Caco-2 (cell line): ENCODE results near the gene ANKMY1. TPM values are rescaled to one million over a fixed set of nuclear protein-coding genes. Genes with fewer than 3 reads are reported as not detected.

Experiments
- BruUV-seq: library from RNA; stranded (reverse); fragments of 400-500 nt; replicated peaks from 2 replicates; lab custom pipeline; 2021; lab: Mats Ljungman, UMichigan
- CTCF ChIA-PET: fragments of 300-600 bp; sonication (Branson Sonifier 250); formaldehyde crosslinking; loops from one replicate; lab custom pipeline; 2022; ENCODE audit warnings: antibody characterized with exemption; lab: Charles Lee
- POLR2A ChIA-PET: fragments of 300-600 bp; sonication (Branson Sonifier 250); formaldehyde crosslinking; loops from one replicate; lab custom pipeline; 2022; ENCODE audit warnings: antibody characterized with exemption; lab: Charles Lee
- DNase-seq, 2 experiments: peaks; one replicate each; pipeline versions ENCODE4 v3.0.0 to v3.0.0-alpha.2; 2020 to 2022
- H3K27me3 ChIP-seq: replicated peaks from 2 replicates; pipeline ENCODE4 v1.6.0; 2011; ENCODE audit warnings: low read length; ENCODE audit not compliant: control insufficient read depth, insufficient read depth
- H3K36me3 ChIP-seq: 2 replicates; pipeline ENCODE4 v1.5.1; 2011; ENCODE audit warnings: low read length; ENCODE audit not compliant: control insufficient read depth, insufficient read depth
- H3K4me1 ChIP-seq: fragments of 250-450 bp; sonication (Bioruptor Pico); 2 replicates; pipeline ENCODE4 v1.5.1; 2020; ENCODE audit warnings: mild to moderate bottlenecking
- H3K4me3 ChIP-seq: 2 replicates; pipeline ENCODE4 v1.5.1; 2011; ENCODE audit warnings: low read depth, mild to moderate bottlenecking, control low read depth, low read length
- H3K9me3 ChIP-seq: fragments of 250-450 bp; sonication (Bioruptor Pico); 2 replicates; pipeline ENCODE4 v1.5.1; 2020; ENCODE audit warnings: mild to moderate bottlenecking, moderate library complexity
- H3K27ac Mint-ChIP-seq: one replicate; pipeline ENCODE4 v1.8.0; 2022; ENCODE audit warnings: mixed read lengths; ENCODE audit not compliant: unreplicated experiment
- H3K27me3 Mint-ChIP-seq: one replicate; pipeline ENCODE4 v1.8.0; 2022; ENCODE audit warnings: mixed read lengths; ENCODE audit not compliant: insufficient read depth, unreplicated experiment
- H3K36me3 Mint-ChIP-seq: one replicate; pipeline ENCODE4 v1.8.0; 2022; ENCODE audit warnings: mild to moderate bottlenecking, mixed read lengths; ENCODE audit not compliant: insufficient read depth, unreplicated experiment
- H3K4me1 Mint-ChIP-seq: one replicate; pipeline ENCODE4 v1.8.0; 2022; ENCODE audit warnings: low read depth, mixed read lengths; ENCODE audit not compliant: unreplicated experiment
- H3K4me3 Mint-ChIP-seq: one replicate; pipeline ENCODE4 v1.8.0; 2022; ENCODE audit warnings: mild to moderate bottlenecking, moderate library complexity, mixed read lengths; ENCODE audit not compliant: unreplicated experiment
- H3K9me3 Mint-ChIP-seq: one replicate; pipeline ENCODE4 v1.8.0; 2022; ENCODE audit warnings: mixed read lengths; ENCODE audit not compliant: unreplicated experiment
- intact Hi-C: fragments of 100-400 bp; cut with micrococcal nuclease; formaldehyde crosslinking; loops from one replicate; pipeline ENCODE4 v1.10.0; 2022; ENCODE audit not compliant: unreplicated experiment
- total RNA-seq: library from RNA; stranded (reverse); gene quantifications from 2 replicates; pipeline ENCODE4 v1.2.3, GENCODE V29; 2022
- TF ChIP-seq, protein P1 (sequence below), 2 experiments: fragments of 200-600 bp in 1 of 2; IDR thresholded peaks; 1 replicate in 1 of 2; 2 replicates in 1 of 2; pipeline versions ENCODE4 v1.5.1 to v1.8.0; 2011 to 2022; ENCODE audit warnings: antibody characterized with exemption in 1 of 2, control low read depth in 1 of 2, inconsistent platforms in 1 of 2, low read depth in 1 of 2, low read length in 1 of 2, mild to moderate bottlenecking in 1 of 2, moderate library complexity in 1 of 2; ENCODE audit not compliant: insufficient read depth in 1 of 2, severe bottlenecking in 1 of 2, unreplicated experiment in 1 of 2

The ANKMY1 gene
- total RNA-seq, 1 experiment from 2014 or later: 12.2 TPM

DNA sequence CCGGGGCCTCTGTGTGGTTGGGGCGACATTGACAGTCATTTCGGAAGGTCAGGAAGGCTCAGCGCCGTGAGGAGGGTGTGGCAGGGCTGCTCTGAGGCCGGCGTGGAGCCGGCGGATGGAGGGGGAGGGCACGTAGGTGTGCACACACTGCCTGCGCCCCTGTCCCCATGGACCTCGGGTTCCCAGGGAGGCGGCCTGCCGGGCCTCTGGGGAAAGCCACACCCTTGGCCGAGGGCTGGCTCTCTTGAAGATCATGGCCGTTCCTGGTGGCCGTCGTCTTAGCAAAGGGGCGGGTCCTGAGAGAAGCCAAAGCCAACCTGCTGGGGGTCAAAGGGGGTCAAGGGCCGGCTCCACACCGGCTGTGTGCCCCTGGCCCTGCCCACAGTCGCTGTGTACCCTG lies 110.5 kb downstream of the ANKMY1 start:
- no peaks in the 10 kb centered on the region for H3K27me3 ChIP-seq
- no TSS peak for BruUV-seq
- ChIA-PET CTCF (no interaction called here), POLR2A (no interaction called here)
- Mint-ChIP-seq H3K4me3 (no peak overlapping the region), H3K4me1 (no peaks in the 10 kb centered on the region), H3K9me3 (no peaks in the 10 kb centered on the region), H3K27me3 (no peaks in the 10 kb centered on the region), H3K27ac (no peak overlapping the region), H3K36me3 (peaks cover 18% of the 10 kb centered on the region)
- no peaks in the 10 kb centered on the region for H3K9me3 ChIP-seq
- TF ChIP-seq, protein P1, sequence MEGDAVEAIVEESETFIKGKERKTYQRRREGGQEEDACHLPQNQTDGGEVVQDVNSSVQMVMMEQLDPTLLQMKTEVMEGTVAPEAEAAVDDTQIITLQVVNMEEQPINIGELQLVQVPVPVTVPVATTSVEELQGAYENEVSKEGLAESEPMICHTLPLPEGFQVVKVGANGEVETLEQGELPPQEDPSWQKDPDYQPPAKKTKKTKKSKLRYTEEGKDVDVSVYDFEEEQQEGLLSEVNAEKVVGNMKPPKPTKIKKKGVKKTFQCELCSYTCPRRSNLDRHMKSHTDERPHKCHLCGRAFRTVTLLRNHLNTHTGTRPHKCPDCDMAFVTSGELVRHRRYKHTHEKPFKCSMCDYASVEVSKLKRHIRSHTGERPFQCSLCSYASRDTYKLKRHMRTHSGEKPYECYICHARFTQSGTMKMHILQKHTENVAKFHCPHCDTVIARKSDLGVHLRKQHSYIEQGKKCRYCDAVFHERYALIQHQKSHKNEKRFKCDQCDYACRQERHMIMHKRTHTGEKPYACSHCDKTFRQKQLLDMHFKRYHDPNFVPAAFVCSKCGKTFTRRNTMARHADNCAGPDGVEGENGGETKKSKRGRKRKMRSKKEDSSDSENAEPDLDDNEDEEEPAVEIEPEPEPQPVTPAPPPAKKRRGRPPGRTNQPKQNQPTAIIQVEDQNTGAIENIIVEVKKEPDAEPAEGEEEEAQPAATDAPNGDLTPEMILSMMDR (IDR thresholded peaks at IDR 0.05; ENCODE audit: insufficient read depth in 1 of 2, low read depth in 1 of 2, low read length in 1 of 2, severe bottlenecking in 1 of 2, unreplicated experiment in 1 of 2): no peak
- no peak for DNase-seq
- H3K4me1 ChIP-seq: no peaks in the 10 kb centered on the region
- intact Hi-C loops: no loop called here
- H3K4me3 ChIP-seq: no peak overlapping the region
- H3K36me3 ChIP-seq: no peaks in the 10 kb centered on the region

DNA sequence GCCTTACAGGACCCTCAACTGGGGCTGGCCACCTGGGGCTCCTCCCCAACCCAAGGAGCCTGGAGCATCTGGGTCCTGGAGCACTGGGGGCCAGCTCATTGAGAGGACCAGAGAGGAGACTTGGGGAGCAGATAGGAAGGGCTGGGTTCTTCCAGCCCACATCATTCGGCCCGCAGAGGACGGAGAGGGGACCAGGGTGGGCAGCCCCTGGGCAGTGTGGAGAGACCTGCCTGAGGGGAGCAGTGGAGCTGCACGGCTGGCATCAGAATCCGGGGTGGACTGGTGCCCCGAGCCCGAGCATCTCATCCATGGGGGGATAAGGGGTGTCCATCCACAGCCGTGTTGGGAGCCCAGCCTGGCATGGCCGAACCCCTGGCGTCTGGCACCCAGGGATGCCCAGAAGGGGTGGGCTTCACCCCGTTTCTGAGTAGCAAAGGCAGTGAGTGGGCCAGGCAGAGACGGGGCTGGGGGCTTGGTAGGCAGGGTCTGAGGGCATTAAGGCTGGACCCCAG lies 111.1 kb downstream of the ANKMY1 start:
- intact Hi-C loops: no loop called here
- no peaks in the 10 kb centered on the region for H3K9me3 Mint-ChIP-seq
- TF ChIP-seq, protein P1 (IDR thresholded peaks at IDR 0.05; ENCODE audit: insufficient read depth in 1 of 2, low read depth in 1 of 2, low read length in 1 of 2, severe bottlenecking in 1 of 2, unreplicated experiment in 1 of 2): no peak
- no peak overlapping the region for H3K27ac Mint-ChIP-seq
- no peaks in the 10 kb centered on the region for H3K4me1 Mint-ChIP-seq
- Histone ChIP-seq H3K4me1 (no peaks in the 10 kb centered on the region), H3K27me3 (no peaks in the 10 kb centered on the region), H3K4me3 (no peak overlapping the region), H3K9me3 (no peaks in the 10 kb centered on the region), H3K36me3 (no peaks in the 10 kb centered on the region)
- peaks cover 12% of the 10 kb centered on the region for H3K36me3 Mint-ChIP-seq
- no peak for DNase-seq
- H3K4me3 Mint-ChIP-seq: no peak overlapping the region
- BruUV-seq: no TSS peak
- H3K27me3 Mint-ChIP-seq: no peaks in the 10 kb centered on the region
- ChIA-PET CTCF (no interaction called here), POLR2A (no interaction called here)

DNA sequence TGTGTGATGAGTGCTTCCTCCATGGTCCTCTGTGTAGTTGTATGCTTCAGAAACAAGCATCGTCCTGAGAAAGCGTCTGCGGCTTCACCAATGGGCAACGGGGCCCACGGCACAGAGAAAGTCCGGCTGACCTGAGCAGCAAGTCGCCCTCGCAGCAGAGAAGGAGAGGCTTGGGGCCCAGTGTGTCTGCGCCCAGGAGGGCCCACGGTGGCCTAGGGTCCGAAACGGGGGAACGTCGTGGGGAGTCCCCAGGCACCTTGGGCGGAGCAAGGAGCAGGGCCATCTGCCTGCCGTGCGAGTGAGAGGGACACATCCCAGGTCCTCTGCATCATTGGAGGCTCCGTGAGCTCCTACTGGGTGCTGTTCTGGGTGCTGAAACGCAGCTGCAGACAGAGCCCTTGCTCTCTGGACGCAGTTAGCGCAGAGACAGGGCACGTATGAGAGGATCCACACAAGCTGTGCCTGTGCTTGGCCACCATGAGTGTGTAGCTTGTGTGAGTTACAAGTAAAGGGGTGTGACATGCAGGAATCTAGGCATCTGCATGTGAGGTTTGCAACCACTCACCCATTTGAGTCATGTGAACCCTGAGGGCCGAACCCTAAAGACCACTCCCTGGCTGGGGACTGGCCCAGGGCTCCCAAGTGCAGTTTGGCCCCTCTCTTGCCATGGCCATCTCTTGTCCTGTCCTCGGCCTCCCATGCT lies 111.7 kb downstream of the ANKMY1 start:
- TF ChIP-seq, protein P1 (IDR thresholded peaks at IDR 0.05; ENCODE audit: insufficient read depth in 1 of 2, low read depth in 1 of 2, low read length in 1 of 2, severe bottlenecking in 1 of 2, unreplicated experiment in 1 of 2): no peak
- H3K27me3 ChIP-seq: no peaks in the 10 kb centered on the region
- no peak for DNase-seq
- H3K27ac Mint-ChIP-seq: no peak overlapping the region
- intact Hi-C loops: no loop called here
- ChIA-PET CTCF (no interaction called here), POLR2A (no interaction called here)
- no peaks in the 10 kb centered on the region for H3K9me3 Mint-ChIP-seq
- H3K36me3 Mint-ChIP-seq: peaks cover 12% of the 10 kb centered on the region
- no peaks in the 10 kb centered on the region for H3K4me1 ChIP-seq
- no peak overlapping the region for H3K4me3 ChIP-seq
- no peaks in the 10 kb centered on the region for H3K36me3 ChIP-seq
- BruUV-seq: no TSS peak
- H3K27me3 Mint-ChIP-seq: no peaks in the 10 kb centered on the region
- H3K4me1 Mint-ChIP-seq: no peaks in the 10 kb centered on the region
- no peaks in the 10 kb centered on the region for H3K9me3 ChIP-seq
- H3K4me3 Mint-ChIP-seq: no peak overlapping the region
